Vagina (tissue), 2 donors: ENCODE data around the gene TAGLN3. TPM values are rescaled to one million over a fixed set of nuclear protein-coding genes. Genes with fewer than 3 reads are reported as not detected.

Experiments
- DNase-seq, 2 donors: peaks; one replicate each; pipeline ENCODE4 v3.0.0-alpha.2; 2017; ENCODE audit errors: extremely low spot score in 2 of 2
- H3K27ac ChIP-seq: fragments of 200-600 bp; sonication (generic); one replicate; pipeline ENCODE4 v1.5.1; 2019
- H3K27me3 ChIP-seq: fragments of 200-600 bp; sonication (generic); one replicate; pipeline ENCODE4 v1.5.1; 2019
- H3K36me3 ChIP-seq, 2 donors: fragments of 200-600 bp; sonication (generic); one replicate each; pipeline ENCODE4 v1.5.1; 2017 to 2019
- H3K4me1 ChIP-seq: fragments of 200-600 bp; sonication (generic); one replicate; pipeline ENCODE4 v1.5.1; 2019
- H3K4me3 ChIP-seq, 2 donors: fragments of 200-600 bp; sonication (generic); 1 replicate in 1 of 2; 2 replicates in 1 of 2; pipeline ENCODE4 v1.5.1; 2016 to 2019
- H3K9me3 ChIP-seq: fragments of 200-600 bp; sonication (generic); one replicate; pipeline ENCODE4 v1.5.1; 2019
- CTCF ChIP-seq, 3 experiments: fragments of 450-650 bp in 2 of 3; fragments of 200-600 bp in 1 of 3; sonication (generic) in 1 of 3; IDR thresholded peaks; one replicate each; pipeline ENCODE4 v1.5.1; 2017 to 2019; ENCODE audit warnings: antibody characterized with exemption in 3 of 3, mild to moderate bottlenecking in 2 of 3, moderate library complexity in 2 of 3
- POLR2A ChIP-seq, 2 donors: fragments of 450-650 bp; IDR thresholded peaks; one replicate each; pipeline ENCODE4 v1.6.1; 2017; ENCODE audit warnings: antibody characterized with exemption in 2 of 2, mild to moderate bottlenecking in 2 of 2, moderate library complexity in 2 of 2
- POLR2AphosphoS5 ChIP-seq, 2 donors: sonication (generic); formaldehyde crosslinking; IDR thresholded peaks; one replicate each; pipeline ENCODE4 v1.9.0; 2017; ENCODE audit warnings: antibody characterized with exemption in 2 of 2, mild to moderate bottlenecking in 2 of 2, low read depth in 1 of 2; ENCODE audit not compliant: insufficient read depth in 1 of 2
- intact Hi-C: fragments of 100-400 bp; cut with DNase I; formaldehyde crosslinking; loops from one replicate; pipeline ENCODE4 v1.15.1; 2023
- total RNA-seq: library from RNA; depleted of rRNA; stranded (reverse); fragments of >200 nt; gene quantifications from one replicate; pipeline ENCODE4 v1.2.3, GENCODE V29; 2016

TAGLN3 gene
- total RNA-seq, 1 donor from 2014 or later = 3.9 TPM

GRCh38 chr3:111954228-111954990 is 44.3 kb upstream of the TAGLN3 start:
- Histone ChIP-seq H3K27ac (no peak overlapping the region), H3K4me1 (peaks cover 5% of the 10 kb centered on the region), H3K27me3 (no peaks in the 10 kb centered on the region), H3K9me3 (no peaks in the 10 kb centered on the region), H3K36me3 (peaks cover 0 to 5% of the 10 kb centered on the region in 2 donors), H3K4me3 (no peak overlapping the region)
- intact Hi-C loops = no loop called here
- TF ChIP-seq POLR2A (IDR thresholded peaks at IDR 0.05) = no peak
- no peak for TF ChIP-seq CTCF (IDR thresholded peaks at IDR 0.05)
- TF ChIP-seq POLR2AphosphoS5 (IDR thresholded peaks at IDR 0.05; ENCODE audit: insufficient read depth in 1 of 2, low read depth in 1 of 2) = no peak
- no peak for DNase-seq

- TF ChIP-seq CTCF (IDR thresholded peaks at IDR 0.05) = no peak
- H3K4me3 ChIP-seq = no peak overlapping the region
- H3K9me3 ChIP-seq = no peaks in the 10 kb centered on the region
- H3K4me1 ChIP-seq = peaks cover 5% of the 10 kb centered on the region
- H3K27ac ChIP-seq = no peak overlapping the region
- H3K36me3 ChIP-seq = peaks cover 0 to 5% of the 10 kb centered on the region in 2 donors
- intact Hi-C loops = no loop called here
- no peak for DNase-seq
- H3K27me3 ChIP-seq = no peaks in the 10 kb centered on the region
These were observed 42.8 kb upstream of the TAGLN3 start for GRCh38 chr3:111955876-111956275.

- Histone ChIP-seq H3K4me1 (peaks cover 5% of the 10 kb centered on the region), H3K36me3 (peaks cover 0 to 5% of the 10 kb centered on the region in 2 donors), H3K27ac (no peak overlapping the region), H3K4me3 (no peak overlapping the region), H3K9me3 (no peaks in the 10 kb centered on the region), H3K27me3 (no peaks in the 10 kb centered on the region)
- intact Hi-C loops = no loop called here
- no peak for DNase-seq
- no peak for TF ChIP-seq POLR2AphosphoS5 (IDR thresholded peaks at IDR 0.05; ENCODE audit: insufficient read depth in 1 of 2, low read depth in 1 of 2)
- no peak for TF ChIP-seq CTCF (IDR thresholded peaks at IDR 0.05)
- TF ChIP-seq POLR2A (IDR thresholded peaks at IDR 0.05) = no peak
These were observed 42.3 kb upstream of the TAGLN3 start for GRCh38 chr3:111956449-111956848.

- no peak for TF ChIP-seq POLR2A (IDR thresholded peaks at IDR 0.05)
- no peak for TF ChIP-seq CTCF (IDR thresholded peaks at IDR 0.05)
- TF ChIP-seq POLR2AphosphoS5 (IDR thresholded peaks at IDR 0.05; ENCODE audit: insufficient read depth in 1 of 2, low read depth in 1 of 2) = no peak
- intact Hi-C loops = no loop called here
These were observed 41.6 kb upstream of the TAGLN3 start for GRCh38 chr3:111956995-111957734.

More at GRCh38 chr3:111956995-111957734, 41.6 kb upstream of the TAGLN3 start:
- H3K4me3 ChIP-seq = no peak overlapping the region
- H3K27me3 ChIP-seq = no peaks in the 10 kb centered on the region
- DNase-seq = no peak
- peaks cover 5% of the 10 kb centered on the region for H3K4me1 ChIP-seq
- no peaks in the 10 kb centered on the region for H3K9me3 ChIP-seq
- H3K36me3 ChIP-seq = peaks cover 0 to 5% of the 10 kb centered on the region in 2 donors
- no peak overlapping the region for H3K27ac ChIP-seq
